HG02981 (cell line): ENCODE measurements around the gene RASAL1.

Source experiments
- ATAC-seq: cut with Tn5 transposase; IDR thresholded peaks from one replicate; pipeline ENCODE4 v1.9.1; 2021; ENCODE audit warnings: mild to moderate bottlenecking, moderate library complexity; ENCODE audit not compliant: unreplicated experiment

RASAL1 gene

DNA sequence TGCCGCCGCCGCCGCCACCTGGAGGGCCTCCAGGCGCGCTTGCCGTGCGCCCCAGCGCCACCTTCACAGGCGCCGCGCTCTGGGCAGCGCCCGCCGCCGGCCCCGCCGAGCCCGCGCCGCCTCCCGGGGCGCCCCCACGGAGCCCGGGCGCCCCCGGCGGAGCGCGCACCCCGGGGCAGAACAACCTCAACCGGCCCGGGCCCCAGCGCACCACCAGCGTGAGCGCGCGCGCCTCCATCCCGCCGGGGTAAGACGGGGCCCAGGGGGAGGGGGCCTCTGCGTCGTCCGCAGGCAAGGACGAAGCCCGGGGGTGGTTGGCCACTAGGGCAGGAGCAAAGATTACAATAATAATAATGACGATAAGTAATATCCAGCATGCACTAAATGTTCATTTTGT, 57.7 kb downstream of the RASAL1 start:
- no peak for ATAC-seq

DNA sequence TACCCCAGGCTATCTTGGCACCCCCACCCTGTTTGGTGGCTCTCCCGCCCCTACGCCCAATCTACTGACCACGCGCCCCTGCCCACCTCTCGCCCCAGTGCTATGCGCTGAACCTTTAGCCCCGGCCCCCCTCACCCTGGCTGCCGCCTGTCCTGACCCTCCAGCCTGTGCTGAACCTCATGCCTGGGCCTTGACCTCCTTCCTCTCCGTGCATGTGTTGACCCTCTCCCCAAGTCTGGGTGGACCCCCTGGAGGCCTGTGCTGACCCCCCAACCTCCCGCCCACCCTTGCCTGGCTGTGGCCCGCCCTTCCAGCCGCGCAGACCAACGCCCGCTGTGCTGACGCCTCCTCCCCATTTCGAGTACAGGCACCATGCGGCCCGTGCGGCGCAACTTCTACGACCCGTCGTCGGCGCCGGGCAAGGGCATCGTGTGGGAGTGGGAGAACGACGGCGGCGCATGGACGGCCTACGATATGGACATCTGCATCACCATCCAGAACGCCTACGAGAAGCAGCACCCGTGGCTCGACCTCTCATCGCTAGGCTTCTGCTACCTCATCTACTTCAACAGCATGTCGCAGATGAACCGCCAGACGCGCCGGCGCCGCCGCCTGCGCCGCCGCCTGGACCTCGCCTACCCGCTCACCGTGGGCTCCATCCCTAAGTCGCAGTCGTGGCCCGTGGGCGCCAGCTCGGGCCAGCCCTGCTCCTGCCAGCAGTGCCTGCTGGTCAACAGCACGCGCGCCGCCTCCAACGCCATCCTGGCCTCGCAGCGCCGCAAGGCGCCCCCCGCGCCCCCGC, 58.3 kb downstream of the RASAL1 start:
- ATAC-seq = no peak

DNA sequence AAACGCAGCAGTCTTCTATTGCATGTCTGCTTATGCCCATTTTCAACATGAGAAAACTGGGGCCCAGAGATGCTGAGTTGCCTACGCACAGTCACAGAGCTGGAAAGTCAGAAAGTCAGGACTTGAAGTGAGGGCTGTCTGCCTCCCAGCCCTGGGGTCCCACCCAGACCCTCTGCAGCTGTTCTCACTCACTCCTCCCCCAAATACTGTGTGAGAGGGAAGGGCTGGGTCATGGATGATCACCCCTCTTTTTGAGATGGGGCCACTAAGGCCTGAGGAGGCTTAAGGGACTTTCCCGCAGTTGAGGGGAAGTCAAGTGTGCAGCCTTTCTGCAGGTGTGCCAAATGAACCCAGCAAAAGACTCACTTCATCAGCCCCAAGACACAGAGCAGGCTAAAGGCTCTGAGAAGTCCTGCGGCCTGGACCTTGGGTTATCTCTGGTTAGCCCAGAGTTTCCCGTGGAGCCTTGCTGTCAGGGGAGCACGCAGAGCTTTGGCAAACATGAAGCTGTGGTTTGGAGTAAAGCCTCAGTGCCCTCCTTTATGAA, 60.4 kb downstream of the RASAL1 start:
- ATAC-seq = peak; percentile 91

DNA sequence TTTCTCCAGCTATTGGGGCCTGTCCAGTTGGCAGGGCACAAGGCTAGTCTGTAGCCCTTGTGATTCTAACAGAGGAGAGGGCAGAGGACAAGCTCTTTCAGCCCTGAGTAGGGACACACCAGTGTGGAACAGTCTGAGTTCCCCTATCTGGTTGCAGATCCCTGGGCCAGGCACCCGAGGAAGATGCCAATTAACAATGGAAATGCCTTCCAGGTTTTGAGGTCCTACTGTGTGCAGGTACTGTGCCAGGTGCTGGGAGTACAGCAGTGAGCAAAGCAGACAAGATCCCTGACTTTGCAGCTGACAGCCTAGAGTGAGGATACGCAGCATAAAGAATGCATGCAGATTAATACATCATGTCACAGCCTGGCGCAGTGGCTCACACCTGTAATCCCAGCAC, 62.0 kb downstream of the RASAL1 start:
- ATAC-seq = no peak

DNA sequence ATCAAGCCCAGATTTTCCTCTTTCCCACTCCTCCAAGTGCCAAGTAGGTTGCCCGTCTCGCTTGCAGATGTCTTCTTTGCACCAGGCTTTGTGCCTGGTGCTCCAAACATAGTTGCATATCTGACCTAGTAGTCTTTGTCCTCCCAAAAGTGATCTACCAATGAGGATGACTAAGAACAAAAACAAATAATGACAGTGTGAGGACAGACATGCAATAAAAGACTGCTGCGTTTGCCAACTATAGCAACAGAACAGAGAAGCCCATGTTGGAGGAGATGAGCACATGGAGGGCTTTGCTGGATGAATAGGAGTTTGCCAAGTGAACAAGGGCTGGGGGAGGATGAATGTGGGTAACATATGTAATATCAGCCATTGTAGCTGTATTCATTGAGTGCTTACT, 63.4 kb downstream of the RASAL1 start:
- no peak for ATAC-seq

DNA sequence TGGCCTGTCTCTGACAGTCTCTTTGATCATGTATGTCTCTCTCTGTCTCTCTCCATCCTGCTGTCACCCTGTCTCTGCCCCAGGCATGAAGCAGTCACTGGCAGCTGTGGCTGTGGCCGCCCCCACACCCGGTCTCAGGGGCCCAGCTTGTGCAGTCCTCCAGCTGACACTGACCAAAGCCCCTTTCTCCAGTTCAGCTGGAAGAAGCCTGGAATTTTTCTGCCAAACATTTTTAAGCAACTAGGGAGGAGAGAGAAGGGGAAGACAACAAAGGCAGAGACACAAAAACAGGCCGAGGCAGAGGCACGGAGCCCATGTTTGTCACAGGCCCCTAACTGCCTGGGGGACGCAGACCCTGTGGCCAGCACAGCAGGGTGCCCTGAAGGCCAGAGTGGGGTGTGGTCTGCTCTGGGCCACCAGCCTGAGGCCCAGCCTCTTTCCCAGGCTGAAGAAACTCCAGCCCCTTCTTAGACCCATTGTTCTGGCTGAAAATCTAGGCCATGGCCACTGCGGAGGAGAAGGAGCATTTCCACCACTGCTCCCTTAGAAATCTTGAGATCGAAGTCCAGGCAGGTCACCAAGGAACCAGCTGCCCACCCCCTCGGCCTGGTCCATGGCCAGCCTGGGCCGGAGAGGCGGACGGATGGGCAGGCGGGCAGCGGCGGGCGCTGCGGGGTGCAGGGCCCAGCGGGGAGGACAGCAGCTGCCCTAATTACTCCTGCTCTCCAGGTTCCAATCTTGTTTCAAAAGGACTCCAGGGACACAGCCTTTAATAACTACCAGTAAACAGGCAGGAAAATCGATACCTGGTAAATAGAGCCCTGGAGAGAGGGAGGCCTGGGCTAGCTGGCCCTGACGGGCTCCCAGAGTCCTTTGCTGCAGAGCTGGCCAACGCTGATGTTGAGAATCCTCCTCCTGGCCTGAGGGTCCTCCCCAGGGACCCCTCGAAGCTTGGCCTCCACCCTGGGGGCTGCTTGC, 64.1 kb downstream of the RASAL1 start:
- no peak for ATAC-seq

DNA sequence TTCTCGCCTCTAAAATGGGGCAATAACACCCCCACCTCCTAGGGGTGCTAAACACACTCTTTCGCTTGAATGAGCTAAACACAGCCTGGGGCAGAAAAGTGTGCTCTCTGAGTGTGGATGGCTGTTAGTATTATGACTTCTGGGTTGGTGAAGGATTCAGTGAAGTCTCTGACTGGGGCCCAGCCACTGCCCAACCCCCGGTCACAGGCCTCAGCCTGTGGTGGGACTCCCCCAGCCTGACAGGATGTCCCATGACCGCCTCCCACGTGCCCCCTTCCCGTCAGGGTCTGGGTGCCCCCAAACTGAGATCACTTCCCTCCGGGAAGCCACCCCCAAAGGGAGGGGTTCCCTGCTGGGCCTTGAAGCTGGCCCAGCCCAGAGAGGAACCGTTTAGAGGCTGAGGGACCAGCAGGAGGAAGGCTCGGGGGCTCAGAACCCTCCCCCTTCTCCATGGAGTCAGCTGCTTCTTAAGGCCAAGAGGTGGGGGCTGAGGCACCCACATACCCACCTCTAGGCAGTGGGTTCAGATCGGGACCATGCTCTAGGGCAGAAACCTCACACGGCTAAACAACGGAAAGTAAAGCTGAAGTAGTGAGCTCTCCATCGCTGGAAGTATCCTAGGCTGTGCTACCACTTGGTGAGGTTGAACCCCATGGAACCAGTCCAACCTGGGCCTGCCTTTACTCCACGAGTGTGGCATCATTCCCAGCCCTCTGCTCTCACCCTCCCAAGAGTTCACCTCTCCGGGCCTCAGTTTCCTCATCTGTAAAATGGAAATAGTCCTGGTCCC, 65.2 kb downstream of the RASAL1 start:
- ATAC-seq = no peak

DNA sequence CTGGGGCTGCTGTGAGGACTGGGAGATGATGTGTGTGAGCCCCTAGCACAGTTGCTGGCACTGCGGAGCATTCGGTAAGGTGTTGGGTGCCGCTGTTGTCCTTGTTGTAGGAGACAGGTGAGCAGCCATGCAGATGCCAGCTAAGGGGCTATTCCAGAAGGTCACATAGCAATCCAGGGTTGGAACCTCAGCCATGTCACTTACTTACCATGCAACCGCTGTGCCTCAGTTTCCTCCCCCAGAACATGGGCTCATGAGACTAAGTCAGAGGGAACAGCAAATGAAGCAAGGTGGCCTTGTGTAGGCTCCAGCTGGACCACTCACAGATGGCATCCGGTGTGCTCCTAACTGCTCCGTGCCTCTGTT, 65.8 kb downstream of the RASAL1 start:
- ATAC-seq = no peak

DNA sequence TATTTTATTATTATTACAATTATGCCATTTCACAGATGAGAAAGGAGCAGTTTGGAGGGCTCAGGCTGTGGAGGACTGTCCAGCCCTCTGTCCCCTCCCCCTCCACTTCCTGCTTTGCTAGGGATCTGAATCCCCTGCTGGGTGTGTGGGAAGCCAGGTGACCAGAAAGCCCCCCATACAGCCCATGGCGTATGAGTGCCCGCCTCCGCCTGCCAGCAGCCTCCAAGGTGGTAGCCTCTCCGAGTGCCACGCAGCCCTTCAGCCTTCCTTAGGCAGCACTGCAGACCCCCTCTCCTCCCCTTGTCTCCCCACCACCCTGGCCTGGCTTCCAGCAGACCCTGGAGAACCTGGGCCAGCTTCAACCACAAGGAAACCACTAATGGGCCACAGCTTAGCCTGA, 66.4 kb downstream of the RASAL1 start:
- no peak for ATAC-seq

DNA sequence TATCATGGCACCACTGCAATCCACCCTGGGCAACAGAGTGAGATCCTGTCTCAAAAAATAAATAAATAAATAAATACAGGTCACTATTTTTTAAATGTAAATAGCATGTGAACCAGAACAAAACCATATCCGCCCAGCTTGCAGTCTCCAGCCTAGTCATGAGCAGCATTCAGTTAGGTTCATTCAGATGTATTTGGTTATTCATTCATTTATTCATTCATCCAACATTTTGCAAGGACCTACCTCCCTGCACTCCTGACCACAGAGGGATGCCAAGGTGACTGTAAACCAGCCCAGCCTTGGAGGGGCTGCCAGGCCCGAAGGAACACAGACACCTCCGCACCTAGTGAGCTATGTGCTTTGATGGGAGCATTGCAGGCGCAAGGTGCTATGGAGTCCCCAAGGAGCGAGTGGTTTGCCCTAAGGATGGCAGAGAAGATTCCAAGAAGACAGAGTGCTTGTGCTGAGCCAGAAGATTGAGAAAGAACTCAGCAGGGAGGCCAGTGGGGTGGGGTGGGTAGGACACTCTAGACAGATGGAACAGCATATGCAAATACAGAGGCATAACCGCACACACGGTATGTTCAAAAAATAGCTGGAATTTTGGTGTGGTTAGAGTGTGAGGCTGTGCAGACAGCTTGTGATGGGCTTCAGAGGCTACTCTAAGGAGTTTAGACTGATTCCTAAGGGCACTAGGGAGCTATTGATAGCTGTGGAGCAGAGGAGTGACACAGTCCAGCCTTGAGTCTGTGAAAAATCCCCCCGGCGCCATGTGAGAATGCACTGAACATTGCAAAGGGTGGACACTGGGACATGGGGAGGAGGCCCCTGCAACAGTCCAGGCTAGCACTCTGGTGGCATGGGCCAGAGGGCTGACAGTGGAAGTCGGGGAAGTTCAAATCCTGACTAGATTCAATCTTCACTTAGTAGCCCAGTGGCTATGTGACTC, 67.3 kb downstream of the RASAL1 start:
- no peak for ATAC-seq

DNA sequence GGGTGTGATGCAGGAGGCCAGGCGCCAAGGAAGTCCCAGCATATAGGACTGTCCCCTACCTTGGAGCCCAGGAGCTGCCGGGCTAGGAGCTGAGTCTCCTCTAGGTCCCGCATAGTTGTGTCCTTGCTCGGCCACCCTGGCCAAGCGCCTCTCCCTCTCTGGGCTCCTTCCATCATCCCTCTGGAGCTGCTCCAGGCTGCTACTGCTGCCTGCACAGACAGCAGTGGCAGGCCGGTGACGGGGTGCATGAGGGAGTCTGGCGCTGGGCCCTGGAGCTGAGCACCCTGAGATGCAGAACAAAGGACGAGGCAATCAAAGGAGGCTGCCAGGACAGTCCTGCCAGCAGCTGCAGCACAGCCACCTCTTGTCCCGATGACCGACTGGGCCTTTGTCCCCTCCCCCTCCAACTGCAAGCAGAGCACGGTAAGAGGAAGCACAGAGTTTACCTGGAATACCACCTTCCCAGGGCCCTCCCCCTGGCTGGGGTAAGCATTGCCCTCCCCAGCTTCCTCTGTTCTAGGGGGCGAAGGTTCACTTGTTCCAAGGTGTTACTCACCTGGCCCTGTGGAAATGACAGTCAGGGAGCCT, 68.7 kb downstream of the RASAL1 start:
- ATAC-seq = no peak

DNA sequence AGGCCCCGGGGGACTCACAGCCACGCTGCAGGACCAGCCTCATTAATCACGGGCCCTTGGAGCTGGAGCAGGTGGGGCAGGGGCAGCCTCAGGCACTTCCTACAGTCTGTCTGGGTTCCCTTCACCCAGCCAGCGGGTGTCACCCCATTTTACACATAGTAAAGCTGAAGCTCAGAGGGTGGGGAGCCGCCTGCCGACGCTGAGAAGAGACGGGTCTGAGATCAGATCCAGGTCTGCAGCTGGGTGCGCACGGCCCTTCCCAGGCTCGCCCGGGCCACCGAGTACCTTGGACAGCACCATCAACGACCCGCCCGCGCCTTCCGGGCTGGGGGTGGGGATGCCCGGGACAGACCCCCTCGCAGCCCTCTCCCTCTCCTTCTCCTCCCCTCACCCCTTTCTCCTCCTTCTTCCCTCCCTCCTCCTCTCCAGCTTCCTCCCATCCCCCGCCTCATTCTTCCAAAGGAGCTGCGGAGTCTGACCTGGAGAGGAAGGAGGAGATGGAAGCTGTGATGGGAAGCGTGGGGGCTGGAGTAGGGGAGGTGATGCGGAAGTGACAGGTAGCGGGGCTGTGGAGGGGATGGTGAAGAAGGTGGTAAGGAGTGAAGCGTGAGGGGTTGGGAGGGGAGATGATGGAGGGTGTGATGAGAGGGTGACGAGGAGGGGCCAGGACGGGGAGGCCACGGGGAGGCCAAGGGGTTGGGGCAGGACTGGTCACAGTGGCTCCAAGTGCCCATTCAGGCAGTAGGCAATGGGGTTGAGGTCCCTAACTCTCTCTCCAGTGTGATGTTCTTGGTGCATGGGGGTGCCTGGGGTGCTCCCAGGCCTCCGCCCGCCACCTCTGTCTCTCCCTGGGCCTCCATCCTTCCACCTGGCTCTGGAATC, 70.2 kb downstream of the RASAL1 start:
- ATAC-seq = no peak

DNA sequence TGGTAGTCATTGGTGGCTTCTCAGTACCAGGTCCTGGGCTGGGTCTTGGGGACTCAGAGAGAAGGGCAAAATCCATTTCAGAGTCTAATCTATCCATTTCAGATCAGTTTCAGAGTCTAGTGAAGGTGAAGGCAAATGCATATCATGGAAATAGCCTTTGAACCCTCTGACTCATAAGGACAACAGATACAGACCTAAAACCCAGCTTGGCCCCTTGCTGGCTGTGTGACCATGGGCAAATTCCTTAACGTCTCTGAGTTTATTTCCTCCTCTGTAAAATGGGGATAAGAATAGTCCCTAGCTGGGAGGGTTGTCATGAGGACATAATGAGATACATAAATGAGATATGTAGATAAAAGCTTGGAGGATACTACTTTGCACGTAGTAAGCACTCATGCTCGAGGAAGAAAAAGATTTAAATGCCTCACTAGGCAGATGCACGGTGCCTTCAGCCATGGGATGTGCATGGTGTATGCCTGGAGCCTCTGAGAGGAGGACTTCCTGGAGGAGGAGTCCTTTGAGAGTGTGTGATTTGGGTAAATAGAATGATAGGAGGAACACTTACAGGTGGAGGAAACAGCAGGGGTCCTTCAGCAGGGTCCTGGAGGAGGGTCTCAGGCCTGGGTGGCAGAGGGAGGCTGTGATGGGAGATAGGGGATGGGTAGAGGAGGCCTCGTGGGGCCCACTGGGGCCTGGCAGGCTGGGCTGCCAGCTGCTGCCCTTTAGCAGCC, 71.0 kb downstream of the RASAL1 start:
- no peak for ATAC-seq

DNA sequence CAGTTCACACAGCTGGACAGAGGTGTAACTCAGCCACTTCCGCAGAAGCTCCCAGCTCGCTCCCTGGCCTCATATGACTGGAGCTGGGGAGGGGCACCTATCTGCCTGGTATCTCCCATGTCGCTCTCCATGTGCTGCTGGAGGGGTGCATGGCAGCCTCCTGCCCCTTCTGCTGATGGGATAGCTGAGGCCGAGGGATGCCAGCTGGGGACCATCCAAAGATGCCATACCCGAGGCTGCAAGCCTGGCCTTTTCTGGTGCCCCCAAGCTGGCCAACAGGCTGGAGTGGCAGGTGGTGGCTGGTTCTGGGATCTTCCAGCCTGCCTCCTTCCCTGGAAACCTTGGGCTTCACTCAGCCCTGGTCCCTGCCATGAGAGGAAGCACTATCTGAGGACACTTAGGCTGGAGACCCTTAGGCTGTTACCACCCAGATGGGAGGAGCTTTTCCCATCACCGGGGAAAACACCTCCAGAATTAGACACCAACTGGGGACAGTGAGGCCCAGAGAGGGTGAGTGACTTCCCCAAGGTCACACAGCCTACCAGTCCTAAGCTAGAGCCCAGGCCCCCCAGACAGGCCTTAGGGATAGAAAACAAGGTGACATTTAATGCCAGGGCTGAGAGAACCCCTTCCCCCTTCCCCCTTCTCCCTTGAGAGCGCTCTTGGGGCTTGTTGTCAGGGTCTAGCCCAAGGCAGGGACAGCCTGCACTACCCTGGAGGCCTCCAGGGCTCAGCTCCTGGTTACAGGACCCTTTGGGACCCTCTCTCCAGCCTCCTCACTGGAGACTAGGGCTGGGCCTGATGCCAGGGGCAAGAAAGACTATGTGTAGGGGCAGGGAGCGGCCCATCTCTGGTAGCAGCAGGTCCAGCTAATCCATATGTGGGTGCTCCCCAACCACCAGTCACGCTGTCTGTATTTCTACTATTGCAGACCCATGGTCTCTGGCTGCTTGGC, 71.9 kb downstream of the RASAL1 start:
- ATAC-seq = no peak

DNA sequence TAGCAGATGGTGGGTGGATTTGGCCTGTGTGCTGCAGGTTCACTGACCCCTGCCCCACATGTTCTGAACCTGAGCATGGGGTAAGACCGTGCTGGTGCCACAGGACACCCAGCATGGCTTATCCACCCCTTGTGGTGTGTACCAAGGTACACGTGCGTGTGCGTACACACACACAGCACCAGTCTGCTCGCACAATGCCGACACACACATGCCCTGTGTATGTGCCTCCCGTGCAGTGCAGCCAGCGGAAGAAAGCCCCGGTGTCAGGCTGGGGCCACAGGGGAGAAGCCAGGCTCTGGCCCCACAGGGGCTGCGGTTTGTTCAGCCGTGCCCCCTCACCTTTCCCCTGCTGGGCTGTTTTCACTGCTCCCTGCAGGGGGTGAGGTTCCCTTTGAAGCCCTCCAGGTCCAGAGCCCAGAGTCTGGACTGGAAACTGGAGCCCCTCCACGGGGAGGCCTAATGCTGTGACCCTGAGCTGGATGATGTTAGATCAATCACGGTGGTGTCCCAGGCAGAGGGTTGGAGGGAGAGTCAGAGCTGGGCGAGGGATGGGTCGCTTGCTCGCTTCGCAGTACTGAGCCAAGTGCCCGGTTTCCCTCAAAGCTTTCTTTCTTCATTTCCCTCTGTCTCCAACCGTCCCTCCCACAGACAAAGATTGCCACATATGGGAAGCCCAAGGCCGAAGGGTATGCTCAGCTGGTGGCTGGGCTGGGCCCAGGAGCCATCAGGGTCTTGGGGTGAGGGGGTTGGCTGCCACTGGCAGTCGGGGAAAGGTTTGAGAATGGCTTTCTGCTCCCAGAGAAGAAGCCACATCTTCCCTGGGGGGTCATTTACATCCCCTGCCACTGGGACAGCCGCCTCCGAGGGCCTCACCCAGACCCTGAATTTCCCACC, 72.8 kb downstream of the RASAL1 start:
- no peak for ATAC-seq
